GM18868 (cell line): ENCODE results near the gene SLIT3.

ENCODE experiments used
- ATAC-seq: cut with Tn5 transposase; IDR thresholded peaks from one replicate; pipeline ENCODE4 v1.9.1; 2021; ENCODE audit warnings: mild to moderate bottlenecking, moderate library complexity; ENCODE audit not compliant: unreplicated experiment

SLIT3 gene

GRCh38 chr5:169178754-169179153 lies 122.2 kb downstream of the SLIT3 start:
- ATAC-seq: no peak

DNA sequence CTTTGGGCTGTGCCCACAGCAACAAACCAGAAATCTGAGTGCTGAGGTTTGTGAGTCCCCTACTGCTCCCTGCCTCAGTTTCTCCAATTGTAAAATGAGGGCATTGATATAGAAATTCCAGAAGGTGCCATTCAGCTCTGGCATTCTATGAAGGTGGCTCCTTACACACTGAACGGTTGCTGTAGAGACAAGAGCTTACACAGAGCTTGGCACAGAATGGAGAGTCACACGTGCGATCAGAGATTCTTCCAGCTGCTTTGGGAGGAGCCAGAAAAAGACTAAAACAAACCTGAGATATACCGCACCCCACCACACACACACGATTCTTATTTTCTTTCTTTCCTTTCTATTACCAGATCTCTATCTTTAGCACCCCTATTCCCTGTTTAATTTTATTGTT lies 122.7 kb downstream of the SLIT3 start:
- ATAC-seq: no peak

GRCh38 chr5:169176709-169177694 lies 123.9 kb downstream of the SLIT3 start:
- ATAC-seq: no peak

DNA sequence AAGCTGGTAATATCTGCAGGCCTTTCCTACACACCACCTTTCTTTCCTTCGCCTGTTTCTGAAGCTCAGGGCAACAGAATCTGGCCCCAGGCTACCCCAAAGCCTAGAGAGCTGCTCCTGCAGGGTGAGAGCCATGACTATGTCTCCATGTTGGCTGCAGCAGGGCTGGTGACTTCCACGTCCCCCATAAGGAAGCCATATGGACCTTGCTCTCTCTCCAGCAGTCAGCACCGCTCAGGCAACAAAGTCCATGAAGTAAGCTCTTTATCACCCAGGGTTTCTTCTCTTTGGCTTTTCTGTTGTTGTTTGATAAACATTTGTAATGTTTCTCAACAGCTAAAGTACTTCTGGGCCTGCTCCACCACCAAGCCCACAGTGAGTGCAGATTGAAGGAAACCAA lies 125.2 kb downstream of the SLIT3 start:
- ATAC-seq: no peak

GRCh38 chr5:169174923-169175322 lies 126.0 kb downstream of the SLIT3 start:
- no peak for ATAC-seq

DNA sequence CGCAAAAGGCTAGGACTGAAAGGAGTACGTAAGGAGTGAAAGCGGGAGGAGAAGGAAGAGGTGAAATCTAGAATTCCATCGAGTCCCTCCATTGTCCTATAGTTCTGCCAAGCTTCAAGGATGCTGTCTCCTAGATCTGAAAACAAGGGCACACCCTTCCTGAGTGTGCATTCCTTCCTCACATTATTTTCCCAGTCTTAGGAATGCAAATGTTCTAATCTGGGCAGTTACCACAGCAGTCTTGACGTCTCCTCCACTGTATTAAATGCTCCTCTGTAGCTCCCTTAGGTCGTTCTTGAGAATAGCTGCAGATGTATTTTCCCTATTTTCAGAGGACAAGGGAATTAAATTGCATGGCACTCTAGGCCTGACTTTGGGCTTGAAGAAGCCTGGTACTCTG lies 127.6 kb downstream of the SLIT3 start:
- ATAC-seq: no peak

DNA sequence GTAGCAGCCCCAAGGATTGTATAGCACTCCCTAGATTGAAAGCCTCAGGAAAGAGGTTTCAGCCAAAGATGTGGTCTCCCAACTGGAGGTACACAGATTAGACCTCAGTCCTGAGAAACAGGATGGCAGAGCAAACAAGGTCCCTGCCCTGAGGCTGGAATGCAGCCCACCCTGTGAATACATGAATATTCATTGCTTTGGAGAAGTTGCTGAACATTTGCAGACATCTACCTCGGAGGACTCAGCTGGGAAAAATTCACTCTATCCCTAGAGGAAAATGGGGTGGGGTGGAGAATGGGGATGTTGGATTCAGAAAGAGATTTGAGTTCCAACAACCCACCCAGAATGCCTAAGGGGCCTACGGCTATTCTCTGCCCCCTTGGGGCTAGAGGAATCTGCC lies 129.4 kb downstream of the SLIT3 start:
- ATAC-seq: no peak

GRCh38 chr5:169169783-169170182 lies 131.2 kb downstream of the SLIT3 start:
- ATAC-seq: no peak

DNA sequence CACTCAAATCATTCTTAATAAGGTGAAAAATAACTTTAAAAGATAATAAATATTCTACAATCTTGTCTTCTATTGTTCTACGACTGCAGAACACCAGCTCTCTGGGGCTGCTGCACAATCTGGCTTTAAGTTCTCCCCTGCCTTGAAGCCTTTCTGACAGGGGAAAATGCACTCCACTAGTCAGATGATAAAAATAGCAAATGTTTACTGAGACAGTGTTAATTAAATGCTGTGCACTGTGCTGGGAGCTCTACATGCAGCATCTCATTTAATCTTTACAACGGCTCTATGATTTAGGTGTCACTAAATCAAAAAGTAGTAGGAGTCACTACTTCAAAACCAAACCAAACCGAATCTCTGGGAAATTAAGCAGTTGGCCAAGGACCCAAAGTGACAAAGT lies 132.7 kb downstream of the SLIT3 start:
- ATAC-seq: no peak

GRCh38 chr5:169166078-169166477 lies 134.9 kb downstream of the SLIT3 start:
- ATAC-seq: no peak

GRCh38 chr5:169165052-169165451 lies 135.9 kb downstream of the SLIT3 start:
- ATAC-seq: no peak

GRCh38 chr5:169164481-169164925 lies 136.4 kb downstream of the SLIT3 start:
- no peak for ATAC-seq

- ATAC-seq: no peak
These were observed 138.5 kb downstream of the SLIT3 start for GRCh38 chr5:169162407-169162806.

- ATAC-seq: no peak
These were observed 139.8 kb downstream of the SLIT3 start for GRCh38 chr5:169161022-169161680.

DNA sequence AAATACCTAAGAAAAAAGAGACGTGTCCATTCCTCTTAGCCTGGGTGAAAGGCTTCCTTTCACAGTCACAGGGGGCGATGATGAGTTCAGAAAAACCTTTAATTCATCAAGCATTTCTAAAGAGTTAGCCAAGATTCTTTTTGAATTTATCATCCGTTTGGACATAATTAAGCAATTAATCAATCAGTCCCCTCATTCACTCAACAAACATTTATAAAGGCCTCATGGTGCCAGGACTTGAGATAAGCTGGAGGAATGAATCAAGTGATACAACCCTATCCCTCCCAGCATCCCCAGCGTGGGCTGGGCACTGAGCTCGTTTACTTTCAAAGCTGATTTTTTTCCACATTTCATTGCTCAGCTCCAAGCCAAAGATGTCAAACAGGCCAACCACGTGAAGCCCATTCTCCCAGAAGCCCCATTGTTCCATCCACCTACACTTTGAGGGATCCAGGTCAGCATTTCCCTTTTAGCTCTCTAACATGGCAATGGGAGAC lies 140.5 kb downstream of the SLIT3 start:
- ATAC-seq: no peak

DNA sequence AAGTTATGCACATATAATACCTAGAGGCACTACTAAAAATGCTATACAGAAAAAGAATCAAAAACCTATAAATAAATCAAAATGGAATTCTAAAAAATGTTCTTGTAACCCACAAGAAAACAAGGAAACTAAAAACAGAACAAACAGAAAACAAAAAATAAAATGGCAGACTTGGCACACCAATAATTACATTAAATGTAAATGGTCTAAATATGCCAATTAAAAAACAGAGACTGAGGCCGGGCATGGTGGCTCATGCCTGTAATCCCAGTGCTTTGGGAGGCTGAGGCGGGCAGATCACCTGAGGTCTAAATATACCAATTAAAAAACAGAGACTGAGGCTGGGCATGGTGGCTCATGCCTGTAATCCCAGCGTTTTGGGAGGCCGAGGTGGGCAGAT lies 142.2 kb downstream of the SLIT3 start:
- no peak for ATAC-seq

GRCh38 chr5:169157064-169157463 lies 143.9 kb downstream of the SLIT3 start:
- no peak for ATAC-seq

DNA sequence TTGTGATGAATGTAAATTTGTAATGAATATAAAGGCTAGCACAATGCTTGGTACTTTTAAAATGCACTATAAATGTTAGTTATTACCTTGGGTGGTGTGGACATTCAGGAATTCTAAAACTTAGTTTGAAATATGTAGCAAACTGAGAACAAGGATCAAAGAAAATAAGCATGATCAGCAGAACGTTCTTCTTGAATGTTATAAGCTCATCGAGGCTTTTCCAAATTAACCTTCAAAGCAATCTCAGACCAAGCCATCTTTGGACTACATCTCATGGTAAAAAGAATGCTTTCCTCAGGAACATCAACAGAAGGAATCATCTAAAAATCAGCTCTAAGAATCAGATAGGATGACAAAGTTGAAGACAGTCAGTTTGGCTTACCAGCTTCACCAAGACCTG lies 146.3 kb downstream of the SLIT3 start:
- no peak for ATAC-seq

DNA sequence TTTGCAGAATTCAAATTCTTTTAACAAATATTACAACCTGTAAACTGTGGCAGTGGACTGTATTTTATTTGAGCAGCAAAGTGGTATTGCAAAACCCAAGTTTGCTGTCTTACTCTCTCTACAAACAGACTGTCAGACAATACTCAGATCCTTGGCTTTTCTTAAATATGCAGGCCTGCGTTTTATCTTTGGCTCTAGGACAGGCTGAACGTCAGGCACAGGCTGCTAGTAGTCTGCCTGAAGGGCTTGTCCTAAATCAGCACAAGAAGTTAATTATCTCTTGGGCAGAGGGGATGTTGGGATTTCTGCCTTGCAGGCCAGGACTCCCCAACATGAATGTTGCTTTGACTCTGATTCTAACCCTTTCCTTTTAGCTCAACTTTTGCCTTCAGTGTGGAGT lies 147.5 kb downstream of the SLIT3 start:
- ATAC-seq: no peak

GRCh38 chr5:169152946-169153345 lies 148.0 kb downstream of the SLIT3 start:
- no peak for ATAC-seq

DNA sequence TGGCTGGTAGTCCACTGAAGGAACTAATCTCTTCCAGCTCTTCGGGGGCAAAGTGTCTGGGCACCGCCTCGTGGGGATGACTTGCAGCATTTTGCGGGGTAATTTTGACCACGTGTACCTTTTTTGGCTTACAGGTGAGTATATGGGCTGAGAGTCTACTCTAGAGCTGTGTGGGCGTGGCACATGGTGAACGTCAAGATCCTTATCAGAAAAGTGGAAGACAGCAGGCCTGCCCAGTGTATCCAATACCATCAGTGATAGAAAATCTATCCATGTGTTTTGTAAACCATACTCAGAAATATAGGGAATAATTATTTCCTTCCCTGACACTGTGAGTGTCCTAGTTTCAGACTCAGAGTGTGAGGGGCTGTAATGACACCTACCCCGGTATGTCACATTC lies 148.5 kb downstream of the SLIT3 start:
- ATAC-seq: no peak
